NCI-H1417 (cell line): ENCODE results near the gene FAM221A.
"Not testable (repeated sequence)": the region's sequence is repeated elsewhere in the genome, so short reads cannot be mapped to it uniquely, and the experiment has no call there.

Source experiments
- DNase-seq, 3 experiments: peaks; one replicate each; lab custom pipeline; 2025; lab: John Stamatoyannopoulos, UW

The FAM221A gene

DNA sequence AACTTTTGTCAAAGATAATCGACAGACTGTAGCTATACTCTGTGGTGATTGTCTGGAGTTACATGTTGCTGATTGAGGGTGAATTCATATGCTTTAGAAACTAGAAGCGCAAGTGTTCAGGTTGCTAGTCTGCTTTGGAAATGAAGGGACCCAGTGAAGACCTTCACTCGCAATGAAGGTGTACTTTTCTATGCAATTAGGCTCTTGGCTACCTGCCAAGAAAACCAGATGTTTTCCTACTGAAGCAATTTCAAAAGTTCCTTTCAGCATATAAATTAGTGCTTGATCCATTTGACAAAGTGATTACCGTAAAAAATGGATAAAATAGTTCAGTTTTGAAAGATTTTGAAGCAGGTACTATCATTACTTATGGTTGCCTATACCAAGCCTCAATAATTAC is 20.0 kb downstream of the FAM221A start:
- DNase-seq, result peak in 2 of 3 experiments; percentile 30 to 73

- DNase-seq, result no peak
Observed at GRCh38 chr7:23709081-23709750, 29.2 kb downstream of the FAM221A start.

DNA sequence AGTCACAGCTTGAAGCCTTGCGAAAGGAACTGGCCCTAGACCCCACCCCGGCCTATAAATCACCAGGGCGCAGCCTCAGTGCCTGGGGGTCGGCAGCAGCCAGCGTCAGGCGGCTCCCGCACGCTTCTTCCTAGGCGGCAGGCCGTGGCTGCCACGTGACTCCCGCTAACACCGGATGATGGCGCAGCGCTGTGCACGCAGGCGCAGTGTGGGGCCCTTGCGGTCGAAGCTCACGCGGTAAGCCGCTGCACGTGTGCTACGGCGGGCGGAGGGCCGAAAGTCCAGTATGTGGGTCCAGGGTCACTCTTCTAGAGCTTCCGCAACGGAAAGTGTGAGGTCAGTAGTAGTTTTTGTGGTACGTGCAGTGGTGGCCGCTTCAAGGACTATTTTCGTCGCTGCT is 30.0 kb downstream of the FAM221A start, which contains the start of gene STK31:
Gene STK31, plus strand, starts transcription at position 220 of the 400 bp plus-strand sequence. Its CDS starts 67 bp downstream, at position 287.
- no peak for DNase-seq

- peak; percentile 21 to 80 (median 58) for DNase-seq
Observed at GRCh38 chr7:23712368-23713284, 32.6 kb downstream of the FAM221A start.

GRCh38 chr7:23713285-23714149 is 33.5 kb downstream of the FAM221A start:
- DNase-seq, result no peak

DNA sequence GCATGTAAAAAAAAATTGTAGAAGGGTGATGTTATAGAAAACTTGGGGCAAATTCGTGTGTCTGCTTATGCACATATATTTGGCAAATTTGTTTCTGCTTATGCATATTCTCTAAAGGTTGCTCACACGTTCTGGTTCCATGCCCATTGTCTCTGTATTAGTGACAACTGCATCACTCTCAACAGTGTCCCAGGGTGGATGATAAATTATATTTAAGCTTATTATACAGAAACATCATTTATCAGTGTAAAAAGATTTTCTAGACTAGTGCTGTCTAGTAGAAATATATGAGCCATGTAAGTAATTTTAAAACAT is 34.1 kb downstream of the FAM221A start:
- DNase-seq, result no peak

DNA sequence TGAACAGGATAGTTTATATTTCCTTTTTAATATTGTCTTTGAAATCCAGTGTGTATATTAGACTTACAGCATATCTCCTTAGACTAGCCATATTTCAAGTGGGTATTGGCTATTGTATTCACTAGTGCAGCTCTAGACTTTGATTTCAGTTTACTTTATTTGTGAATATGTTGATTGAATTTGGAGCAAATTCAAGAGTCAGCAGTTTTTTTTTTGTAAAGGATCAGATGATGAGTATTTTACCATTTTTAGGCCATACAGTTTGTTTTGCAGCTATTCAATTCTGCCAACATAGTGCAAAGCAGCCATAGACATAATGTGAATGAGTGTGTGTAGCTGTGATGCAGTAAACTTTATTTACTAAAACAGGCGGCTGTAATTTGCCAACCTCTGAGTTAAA is 34.6 kb downstream of the FAM221A start:
- no peak for DNase-seq

GRCh38 chr7:23715099-23715498 is 35.1 kb downstream of the FAM221A start:
- peak in 1 of 3 experiments; percentile 25 for DNase-seq

- no peak for DNase-seq
Observed at GRCh38 chr7:23717788-23718187, 37.8 kb downstream of the FAM221A start.

DNA sequence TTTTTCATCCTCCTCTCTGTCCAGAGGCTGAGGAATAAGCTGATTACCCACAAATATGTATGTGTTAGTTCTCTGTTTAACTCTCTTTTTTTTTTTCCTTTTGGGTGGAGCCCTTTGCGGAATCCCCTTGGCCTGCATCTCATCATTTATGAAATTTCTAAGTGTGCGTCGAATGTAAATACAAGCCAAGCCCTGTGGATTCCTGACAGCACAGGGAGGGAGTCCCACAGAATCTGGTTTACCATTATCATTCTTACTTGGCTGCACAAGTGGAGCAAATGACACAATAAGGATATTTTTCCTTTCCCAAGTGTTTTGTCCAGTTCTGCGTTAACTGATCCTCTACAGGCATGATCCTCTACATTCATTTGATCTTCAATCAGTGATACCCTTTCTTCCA is 41.5 kb downstream of the FAM221A start:
- no peak for DNase-seq

DNA sequence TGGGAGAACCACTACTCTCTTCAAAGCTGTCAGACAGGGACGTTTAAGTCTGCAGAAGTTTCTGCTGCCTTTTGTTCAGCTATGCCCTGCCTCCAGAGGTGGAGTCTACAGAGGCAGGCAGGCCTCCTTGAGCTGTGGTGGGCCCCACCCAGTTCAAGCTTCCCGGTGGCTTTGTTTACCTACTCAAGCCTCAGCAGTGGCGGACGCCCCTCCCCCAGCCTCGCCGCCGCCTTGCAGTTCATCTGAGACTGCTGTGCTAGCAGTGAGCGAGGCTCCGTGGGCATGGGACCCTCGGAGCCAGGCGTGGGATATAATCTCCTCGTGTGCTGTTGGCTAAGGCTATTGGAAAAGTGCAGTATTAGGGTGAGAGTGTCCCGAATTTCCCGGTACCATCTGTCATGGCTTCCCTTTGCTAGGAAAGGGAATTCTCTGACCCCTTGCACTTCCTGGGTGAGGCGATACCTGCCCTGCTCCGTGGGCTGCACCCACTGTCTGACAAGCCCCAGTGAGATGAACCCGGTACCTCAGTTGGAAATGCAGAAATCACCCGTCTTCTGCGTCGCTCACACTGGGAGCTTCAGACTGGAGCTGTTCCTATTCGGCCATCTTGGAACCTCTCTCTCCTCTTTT is 42.7 kb downstream of the FAM221A start:
- peak in 1 of 3 experiments; percentile 7 for DNase-seq

- DNase-seq, result not testable (repeated sequence)
Observed at GRCh38 chr7:23724113-23724512, 44.1 kb downstream of the FAM221A start.

DNA sequence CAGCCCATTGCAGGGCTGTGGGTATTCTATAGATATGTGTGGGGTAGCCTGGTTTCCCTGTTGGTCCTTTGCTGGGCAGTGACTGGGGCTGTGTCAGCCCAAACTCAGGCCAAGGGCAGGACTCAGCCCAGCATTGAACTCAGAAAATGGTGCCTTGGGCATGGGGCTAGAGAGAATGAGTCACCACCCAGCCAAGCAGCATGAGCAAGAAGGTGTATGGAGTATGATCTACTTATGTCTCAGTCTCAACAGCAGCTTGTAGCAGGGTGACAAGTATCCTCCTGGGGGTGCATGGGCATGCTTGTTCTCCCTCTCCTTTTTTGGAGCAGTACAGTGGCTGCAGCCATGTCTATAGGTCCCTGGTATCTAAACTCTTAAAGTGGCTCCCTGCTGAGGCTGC is 62.1 kb downstream of the FAM221A start:
- DNase-seq, result no peak

DNA sequence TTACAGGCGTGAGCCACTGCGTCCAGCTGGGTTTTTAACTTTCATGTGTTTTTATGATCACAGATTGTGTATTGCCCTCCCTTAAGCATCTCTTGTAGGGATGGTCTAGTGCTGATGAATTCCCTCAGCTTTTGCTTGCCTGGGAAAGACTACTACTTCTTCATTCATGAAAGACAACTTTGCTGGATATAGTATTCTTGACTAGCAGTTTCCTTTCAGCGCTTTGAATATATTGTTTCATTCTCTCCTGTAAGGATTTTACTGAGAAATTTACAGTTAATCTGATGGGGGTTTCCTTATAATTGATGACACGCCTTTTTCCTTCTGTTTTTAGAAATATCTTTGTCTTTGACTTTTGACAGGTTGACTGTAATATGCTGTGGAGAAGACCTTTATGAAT is 63.2 kb downstream of the FAM221A start:
- no peak for DNase-seq

DNA sequence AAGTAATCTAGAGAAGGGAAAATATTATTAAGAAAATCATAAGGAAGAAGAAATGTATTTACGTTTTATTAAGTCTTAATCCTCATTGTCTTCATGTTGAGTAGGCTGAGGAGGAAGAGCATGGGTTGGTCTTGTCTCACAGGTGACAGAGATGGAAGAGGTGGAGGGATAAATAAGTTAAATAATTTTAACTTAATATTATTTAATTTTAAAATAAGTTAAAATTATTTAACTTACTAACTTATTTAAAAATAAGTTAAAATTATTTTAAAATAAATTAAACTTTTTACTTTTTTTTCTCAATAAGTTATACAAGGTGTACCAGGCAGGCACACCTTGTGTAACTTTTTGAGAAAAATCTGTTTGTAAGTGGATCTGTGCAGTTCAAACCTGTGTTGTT is 66.6 kb downstream of the FAM221A start:
- no peak for DNase-seq

- no peak for DNase-seq
Observed at GRCh38 chr7:23751852-23752251, 71.9 kb downstream of the FAM221A start.
